Osteoblast (primary cell): ENCODE results near the gene NAPSA. TPM values are rescaled to one million over a fixed set of nuclear protein-coding genes. Genes with fewer than 3 reads are reported as not detected.
A peak's percentile ranks its signal among the peaks of the same experiment; 100 is the strongest.

Experiments used
- DNase-seq: peaks from one replicate; pipeline ENCODE4 v3.0.0; 2011; ENCODE audit warnings: low spot score, mixed read lengths; ENCODE audit not compliant: insufficient read length; ENCODE audit errors: missing footprints
- H2AFZ ChIP-seq: 2 replicates; pipeline ENCODE4 v1.6.0; 2011; ENCODE audit warnings: mild to moderate bottlenecking, low read length
- H3K27ac ChIP-seq: 2 replicates; pipeline ENCODE4 v1.5.1; 2011; ENCODE audit warnings: mild to moderate bottlenecking, low read depth, low read length, moderate library complexity
- H3K27me3 ChIP-seq: 2 replicates; pipeline ENCODE4 v1.6.0; 2012; ENCODE audit warnings: mild to moderate bottlenecking, control low read depth, inconsistent platforms, low read length, moderate library complexity; ENCODE audit not compliant: insufficient read depth
- H3K36me3 ChIP-seq: 2 replicates; pipeline ENCODE4 v1.5.1; 2011; ENCODE audit warnings: mild to moderate bottlenecking, low read length, control low read depth, moderate library complexity; ENCODE audit not compliant: insufficient read depth
- H3K4me1 ChIP-seq: 2 replicates; pipeline ENCODE4 v1.5.1; 2011; ENCODE audit warnings: mild to moderate bottlenecking, low read length, control low read depth, moderate library complexity; ENCODE audit not compliant: insufficient read depth
- H3K4me2 ChIP-seq: 2 replicates; pipeline ENCODE4 v1.6.0; 2011; ENCODE audit warnings: mild to moderate bottlenecking, low read length; ENCODE audit not compliant: insufficient read depth
- H3K4me3 ChIP-seq: fragments of 200-600 bp; sonication (generic); 3 replicates; pipeline ENCODE4 v1.5.1; 2012; ENCODE audit warnings: mild to moderate bottlenecking, low read length, inconsistent platforms; ENCODE audit not compliant: insufficient read depth
- H3K79me2 ChIP-seq: 2 replicates; pipeline ENCODE4 v1.6.0; 2012; ENCODE audit warnings: mild to moderate bottlenecking, low read length, control low read depth, inconsistent platforms; ENCODE audit not compliant: insufficient read depth
- H3K9me3 ChIP-seq: 2 replicates; pipeline ENCODE4 v1.5.1; 2011; ENCODE audit warnings: low read depth, low read length, control low read depth
- H4K20me1 ChIP-seq: 2 replicates; pipeline ENCODE4 v1.6.0; 2012; ENCODE audit warnings: mild to moderate bottlenecking, low read length, control low read depth; ENCODE audit not compliant: insufficient read depth
- total RNA-seq: library from RNA; depleted of rRNA; stranded (reverse); fragments of >200 nt; gene quantifications from 2 replicates; pipeline ENCODE4 v1.2.3, GENCODE V29; 2012
- TF ChIP-seq, protein P1 (sequence below): IDR thresholded peaks from 2 replicates; pipeline ENCODE4 v1.5.1; 2011; ENCODE audit warnings: mild to moderate bottlenecking, low read depth, low read length, moderate library complexity; ENCODE audit errors: extremely low read depth

The NAPSA gene
- total RNA-seq, 1 donor, result under 0.01 TPM

DNA sequence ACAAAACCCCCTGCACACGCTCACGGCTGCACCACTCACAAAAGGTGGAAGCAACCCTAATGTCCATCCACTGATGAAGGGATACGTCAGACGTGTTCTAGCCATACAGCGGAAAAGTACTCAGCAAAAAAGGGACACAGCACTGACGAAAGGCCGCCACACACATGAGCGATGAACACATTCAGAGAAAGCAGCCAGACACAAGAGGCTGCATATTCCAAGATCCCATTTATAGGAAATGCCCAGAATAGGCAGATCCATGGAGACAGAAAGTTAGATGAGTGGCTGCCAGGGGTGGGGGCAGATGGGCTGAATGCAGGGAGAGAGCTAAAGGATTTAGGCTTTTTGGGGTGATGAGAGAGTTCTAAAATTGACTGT lies 22.4 kb upstream of the NAPSA start:
- H3K9me3 ChIP-seq, result no peaks in the 10 kb centered on the region
- H3K27me3 ChIP-seq, result no peaks in the 10 kb centered on the region
- H3K27ac ChIP-seq, result no peak overlapping the region
- H2AFZ ChIP-seq, result peak overlapping the region; percentile 81
- no peaks in the 10 kb centered on the region for H3K36me3 ChIP-seq
- H4K20me1 ChIP-seq, result no peaks in the 10 kb centered on the region
- H3K4me1 ChIP-seq, result peaks cover 16% of the 10 kb centered on the region
- H3K4me3 ChIP-seq, result no peak overlapping the region
- no peak overlapping the region for H3K4me2 ChIP-seq
- TF ChIP-seq, protein P1, sequence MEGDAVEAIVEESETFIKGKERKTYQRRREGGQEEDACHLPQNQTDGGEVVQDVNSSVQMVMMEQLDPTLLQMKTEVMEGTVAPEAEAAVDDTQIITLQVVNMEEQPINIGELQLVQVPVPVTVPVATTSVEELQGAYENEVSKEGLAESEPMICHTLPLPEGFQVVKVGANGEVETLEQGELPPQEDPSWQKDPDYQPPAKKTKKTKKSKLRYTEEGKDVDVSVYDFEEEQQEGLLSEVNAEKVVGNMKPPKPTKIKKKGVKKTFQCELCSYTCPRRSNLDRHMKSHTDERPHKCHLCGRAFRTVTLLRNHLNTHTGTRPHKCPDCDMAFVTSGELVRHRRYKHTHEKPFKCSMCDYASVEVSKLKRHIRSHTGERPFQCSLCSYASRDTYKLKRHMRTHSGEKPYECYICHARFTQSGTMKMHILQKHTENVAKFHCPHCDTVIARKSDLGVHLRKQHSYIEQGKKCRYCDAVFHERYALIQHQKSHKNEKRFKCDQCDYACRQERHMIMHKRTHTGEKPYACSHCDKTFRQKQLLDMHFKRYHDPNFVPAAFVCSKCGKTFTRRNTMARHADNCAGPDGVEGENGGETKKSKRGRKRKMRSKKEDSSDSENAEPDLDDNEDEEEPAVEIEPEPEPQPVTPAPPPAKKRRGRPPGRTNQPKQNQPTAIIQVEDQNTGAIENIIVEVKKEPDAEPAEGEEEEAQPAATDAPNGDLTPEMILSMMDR, result no peak
- DNase-seq, result no peak
- H3K79me2 ChIP-seq, result peaks cover 24% of the 10 kb centered on the region

DNA sequence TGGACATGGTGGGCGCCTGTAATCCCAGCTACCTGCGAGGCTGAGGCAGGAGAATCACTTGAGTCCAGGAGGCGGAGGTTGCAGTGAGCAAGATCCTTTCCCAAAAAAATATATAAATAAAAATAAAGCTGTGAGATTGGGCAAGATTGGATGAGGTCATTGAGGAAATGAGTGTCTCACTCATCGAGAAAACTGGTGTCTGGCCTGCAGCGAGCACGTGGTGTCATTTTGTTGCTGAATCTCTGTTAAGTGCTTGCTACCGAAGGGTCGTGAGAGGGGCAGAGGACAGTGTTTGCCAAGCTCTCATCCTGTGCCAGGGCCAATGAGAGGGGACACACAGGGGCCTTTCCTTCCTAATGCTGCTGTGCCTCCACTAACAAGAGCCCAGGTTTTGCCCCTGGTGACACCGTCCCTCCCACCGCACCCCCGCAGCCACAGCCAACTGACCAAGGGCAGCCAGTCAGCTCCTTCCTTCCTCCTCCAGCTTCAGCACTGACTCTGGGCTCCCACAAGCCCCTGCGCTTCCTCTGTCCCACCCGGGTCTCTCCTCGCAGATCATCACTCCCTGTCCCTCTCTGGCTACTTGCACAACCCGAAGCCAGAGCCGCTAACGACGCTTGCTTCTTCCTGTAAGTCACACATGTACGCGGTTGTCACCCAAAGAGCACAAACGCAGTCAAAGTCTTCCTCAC lies 21.9 kb upstream of the NAPSA start:
- TF ChIP-seq, protein P1, result no peak
- H3K4me2 ChIP-seq, result no peak overlapping the region
- peaks cover 3% of the 10 kb centered on the region for H3K36me3 ChIP-seq
- no peaks in the 10 kb centered on the region for H3K27me3 ChIP-seq
- H3K4me3 ChIP-seq, result no peak overlapping the region
- peaks cover 16% of the 10 kb centered on the region for H3K4me1 ChIP-seq
- H3K27ac ChIP-seq, result peak overlapping the region; percentile 43
- no peaks in the 10 kb centered on the region for H4K20me1 ChIP-seq
- DNase-seq, result peak; percentile 88
- H2AFZ ChIP-seq, result peak overlapping the region; percentile 81
- no peaks in the 10 kb centered on the region for H3K9me3 ChIP-seq
- peaks cover 22% of the 10 kb centered on the region for H3K79me2 ChIP-seq

DNA sequence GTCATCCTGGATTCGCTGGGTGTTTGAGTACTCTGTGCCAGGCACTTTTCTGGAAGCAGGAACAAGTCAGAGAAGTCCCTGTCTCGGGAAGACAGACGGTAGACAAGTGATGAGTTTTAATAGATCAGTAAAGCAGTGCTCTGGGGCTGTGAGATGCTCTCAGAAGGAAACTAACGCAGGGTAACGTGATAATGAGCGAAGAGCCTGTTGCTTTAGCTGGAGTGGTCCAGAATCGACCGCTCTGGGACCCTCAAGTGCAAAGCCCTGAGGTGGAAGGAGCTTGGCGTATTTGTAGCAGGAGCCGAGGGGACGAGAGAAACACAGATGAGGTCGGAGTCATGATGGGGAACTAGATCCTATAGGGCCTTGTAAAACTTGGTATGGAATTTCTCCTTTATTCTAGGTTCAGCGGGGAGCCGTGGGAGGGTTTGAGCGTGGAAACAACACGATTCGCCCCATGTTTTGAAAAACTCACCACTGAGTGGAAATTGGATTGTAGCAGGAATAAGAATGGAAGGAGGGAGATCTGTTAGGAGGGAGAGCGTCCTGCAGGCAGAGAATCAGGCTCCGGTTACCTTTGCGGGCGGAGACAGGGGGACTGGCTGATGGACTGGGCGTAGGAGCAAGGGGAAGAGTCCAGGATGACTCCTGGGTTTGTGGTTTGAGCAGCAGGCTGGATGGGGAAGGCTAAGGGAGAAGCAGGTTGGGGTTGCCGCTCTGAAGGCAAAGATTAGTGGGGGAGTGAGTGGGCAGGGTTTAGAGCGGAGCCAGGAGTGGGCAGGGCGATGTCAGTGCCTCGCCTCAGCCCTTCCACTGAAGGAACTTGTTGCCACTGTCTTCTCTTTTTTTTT lies 19.5 kb upstream of the NAPSA start:
- Histone ChIP-seq H2AFZ (peak overlapping the region; percentile 88), H3K79me2 (peaks cover 22% of the 10 kb centered on the region), H3K4me2 (peak overlapping the region; percentile 100), H3K27me3 (no peaks in the 10 kb centered on the region), H3K4me1 (peaks cover 16% of the 10 kb centered on the region), H3K4me3 (peak overlapping the region; percentile 88), H3K27ac (peak overlapping the region; percentile 81), H4K20me1 (peaks cover 1% of the 10 kb centered on the region), H3K9me3 (no peaks in the 10 kb centered on the region), H3K36me3 (peaks cover 24% of the 10 kb centered on the region)
- peak; percentile 90 for DNase-seq
- TF ChIP-seq, protein P1, result no peak
